HEK293T (cell line): ENCODE measurements around the gene IL5RA.

Experiments used
- CTCF ChIA-PET: fragments of 350-600 bp; formaldehyde crosslinking; extraction: SDS; loops from one replicate; lab custom pipeline; 2021; ENCODE audit warnings: antibody characterized with exemption, inconsistent platforms; lab: Yijun Ruan, JAX
- POLR2A ChIA-PET: fragments of 350-600 bp; formaldehyde crosslinking; extraction: SDS; loops from one replicate; lab custom pipeline; 2020; ENCODE audit warnings: antibody characterized with exemption, inconsistent platforms; lab: Yijun Ruan, JAX
- DNase-seq: peaks from one replicate; pipeline ENCODE4 v3.0.0; 2012; ENCODE audit warnings: mixed read lengths; ENCODE audit errors: extremely low spot score
- ARNT ChIP-seq: fragments of 450-650 bp; IDR thresholded peaks from 2 replicates; pipeline ENCODE4 v1.6.1; 2017; ENCODE audit warnings: mild to moderate bottlenecking
- BHLHE40 ChIP-seq: fragments of 450-650 bp; IDR thresholded peaks from 2 replicates; pipeline ENCODE4 v1.6.1; 2016; ENCODE audit warnings: mild to moderate bottlenecking, moderate library complexity, borderline replicate concordance
- CTBP1 ChIP-seq: fragments of 450-650 bp; IDR thresholded peaks from 2 replicates; pipeline ENCODE4 v1.6.1; 2016; ENCODE audit warnings: borderline replicate concordance
- ELF4 ChIP-seq: fragments of 450-650 bp; IDR thresholded peaks from 2 replicates; pipeline ENCODE4 v1.6.1; 2017; ENCODE audit warnings: antibody characterized with exemption
- FOXA1 ChIP-seq: fragments of 450-650 bp; IDR thresholded peaks from 2 replicates; pipeline ENCODE4 v1.6.1; 2016; ENCODE audit warnings: mild to moderate bottlenecking
- FOXK2 ChIP-seq: fragments of 450-650 bp; IDR thresholded peaks from 2 replicates; pipeline ENCODE4 v1.6.1; 2016; ENCODE audit warnings: mild to moderate bottlenecking
- FOXM1 ChIP-seq: fragments of 450-650 bp; IDR thresholded peaks from 2 replicates; pipeline ENCODE4 v1.6.1; 2017; ENCODE audit warnings: mild to moderate bottlenecking, borderline replicate concordance
- HDGF ChIP-seq: fragments of 450-650 bp; IDR thresholded peaks from 2 replicates; pipeline ENCODE4 v1.6.1; 2017; ENCODE audit warnings: antibody characterized with exemption, borderline replicate concordance
- L3MBTL2 ChIP-seq: fragments of 450-650 bp; conservative IDR thresholded peaks from 2 replicates; pipeline ENCODE4 v1.6.1; 2016; ENCODE audit warnings: mild to moderate bottlenecking
- LEF1 ChIP-seq: fragments of 450-650 bp; IDR thresholded peaks from 2 replicates; pipeline ENCODE4 v1.6.1; 2017; ENCODE audit warnings: mild to moderate bottlenecking, borderline replicate concordance
- NFRKB ChIP-seq: fragments of 450-650 bp; IDR thresholded peaks from 2 replicates; pipeline ENCODE4 v1.6.1; 2016; ENCODE audit warnings: mild to moderate bottlenecking, moderate library complexity
- PKNOX1 ChIP-seq: fragments of 450-650 bp; IDR thresholded peaks from 2 replicates; pipeline ENCODE4 v1.6.1; 2016
- SP1 ChIP-seq: fragments of 450-650 bp; IDR thresholded peaks from 2 replicates; pipeline ENCODE4 v1.6.1; 2017
- SUZ12 ChIP-seq: fragments of 450-650 bp; IDR thresholded peaks from 2 replicates; pipeline ENCODE4 v1.6.1; 2016; ENCODE audit warnings: mild to moderate bottlenecking
- TARDBP ChIP-seq: fragments of 450-650 bp; IDR thresholded peaks from 2 replicates; pipeline ENCODE4 v1.6.1; 2016
- ZNF384 ChIP-seq: fragments of 450-650 bp; IDR thresholded peaks from 2 replicates; pipeline ENCODE4 v1.6.1; 2016

The IL5RA gene

DNA sequence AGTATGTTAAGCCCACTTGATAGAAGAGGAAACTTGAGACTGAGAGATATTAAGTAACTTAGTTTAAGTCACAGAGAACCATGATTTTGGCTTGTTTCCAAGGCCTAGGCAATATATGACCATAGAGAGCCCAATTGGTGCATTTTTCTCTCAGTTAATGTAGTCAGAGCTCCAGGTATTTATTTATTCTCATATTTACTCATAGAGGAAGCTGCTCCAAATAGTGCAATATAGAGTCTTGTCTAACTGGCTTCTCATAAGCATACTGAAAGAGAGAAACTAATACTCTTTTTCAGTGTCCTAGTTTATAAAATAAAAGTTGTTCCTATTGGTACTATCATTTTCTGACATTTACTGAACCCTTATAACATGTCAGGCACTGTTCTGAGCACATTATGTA lies 31.8 kb upstream of the IL5RA start:
- CTCF ChIA-PET: no interaction called here
- TF ChIP-seq TARDBP (no peak), SP1 (no peak), NFRKB (no peak), CTBP1 (no peak)
- POLR2A ChIA-PET: no interaction called here
- DNase-seq: no peak

- CTCF ChIA-PET: no interaction called here
- TF ChIP-seq ARNT (no peak), FOXA1 (no peak), BHLHE40 (no peak), FOXK2 (no peak), ZNF384 (no peak), L3MBTL2 (no peak), SP1 (no peak), SUZ12 (no peak), LEF1 (no peak), ELF4 (no peak)
- POLR2A ChIA-PET: no interaction called here
Measured at GRCh38 chr3:3137526-3137925, 27.4 kb upstream of the IL5RA start.

GRCh38 chr3:3134750-3135448 lies 24.7 kb upstream of the IL5RA start:
- ChIA-PET POLR2A (no interaction called here), CTCF (no interaction called here)
- TF ChIP-seq SUZ12 (no peak), CTBP1 (no peak), NFRKB (no peak), ELF4 (no peak), SP1 (no peak), HDGF (no peak), PKNOX1 (no peak), BHLHE40 (no peak), TARDBP (no peak), LEF1 (no peak), ZNF384 (no peak), L3MBTL2 (no peak), FOXK2 (no peak), FOXA1 (no peak), FOXM1 (no peak), ARNT (no peak)
- DNase-seq: no peak

More at GRCh38 chr3:3137526-3137925, 27.4 kb upstream of the IL5RA start:
- no peak for DNase-seq

GRCh38 chr3:3133500-3133899 lies 23.3 kb upstream of the IL5RA start:
- ChIA-PET POLR2A (no interaction called here), CTCF (no interaction called here)
- DNase-seq: no peak
- TF ChIP-seq ELF4 (no peak), HDGF (no peak), NFRKB (no peak), L3MBTL2 (no peak), SP1 (no peak), FOXA1 (no peak), TARDBP (no peak), FOXM1 (no peak), PKNOX1 (no peak), SUZ12 (no peak)

- ChIA-PET POLR2A (no interaction called here), CTCF (interaction anchor here (0.6 kb wide), 1 partner anchor 1612 kb away, joined by 3 read pairs; no protein-coding TSS in a partner anchor)
- no peak for TF ChIP-seq CTBP1
- TF ChIP-seq LEF1: no peak
- no peak for TF ChIP-seq ZNF384
- TF ChIP-seq TARDBP: no peak
- no peak for TF ChIP-seq ELF4
- no peak for TF ChIP-seq SP1
- no peak for TF ChIP-seq SUZ12
- no peak for TF ChIP-seq NFRKB
- TF ChIP-seq FOXK2: no peak
- no peak for TF ChIP-seq PKNOX1
- no peak for DNase-seq
Measured at GRCh38 chr3:3129579-3129978, 19.4 kb upstream of the IL5RA start.

- TF ChIP-seq L3MBTL2: peak; percentile 24
- no peak for TF ChIP-seq ZNF384
- POLR2A ChIA-PET: no interaction called here
- no peak for DNase-seq
- CTCF ChIA-PET: no interaction called here
Measured at GRCh38 chr3:3127432-3128010, 17.3 kb upstream of the IL5RA start.
